ENCODE data around the gene MIEF1. TPM values are rescaled to one million over a fixed set of nuclear protein-coding genes. Genes with fewer than 3 reads are reported as not detected.

The MIEF1 gene
- total and polyA plus RNA-seq, 2 of the 8 experiments (the other 6 are each of a cell fraction or from before 2014, with no cell fraction given) = 16.8 to 32.7 TPM

DNA sequence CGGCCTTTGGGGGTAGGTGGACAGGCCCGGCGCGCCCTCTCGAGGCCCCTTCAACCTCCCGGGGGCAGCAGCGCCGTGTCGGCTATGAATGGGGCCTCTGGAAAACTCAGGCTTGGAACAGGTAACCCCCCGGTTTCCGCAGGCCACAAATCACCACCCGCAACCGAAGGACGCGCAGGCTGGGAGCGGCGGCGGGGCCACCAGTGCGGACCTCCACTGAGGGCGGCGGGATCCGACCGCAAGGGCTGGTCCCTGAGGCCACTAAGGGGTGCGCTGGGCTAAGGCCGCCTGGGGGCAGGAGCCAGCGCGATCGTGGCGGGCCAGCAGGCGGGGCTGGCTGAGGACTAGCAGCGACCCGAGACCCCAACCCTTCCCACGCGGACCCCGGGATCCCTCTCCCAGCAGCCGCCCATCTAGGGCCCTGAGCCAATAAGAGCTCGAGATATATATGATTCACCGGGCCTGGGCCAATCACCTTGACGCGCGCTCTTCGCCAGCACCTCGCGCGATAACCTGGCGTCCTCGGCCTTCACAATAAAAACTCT, 17.7 kb downstream of the MIEF1 start (continued):
- TF ChIP-seq POLR2AphosphoS5 (IDR thresholded peaks at IDR 0.05; ENCODE audit: low read depth, low read length) (peak; percentile 81; the same call in 1 of the 2 replicates), SP2 (IDR thresholded peaks at IDR 0.05; ENCODE audit: low read length) (peak; percentile 43; the same call in 1 of the 2 replicates), MAFK (IDR thresholded peaks at IDR 0.05; ENCODE audit: low read depth, low read length) (no peak), BRCA1 (IDR thresholded peaks at IDR 0.05; ENCODE audit: low read depth, low read length) (peak; percentile 86), KDM5A (IDR thresholded peaks at IDR 0.05; ENCODE audit: low read length) (peak; percentile 56; the same call in 1 of the 2 replicates), HDAC2 (IDR thresholded peaks at IDR 0.05; ENCODE audit: borderline replicate concordance in 1 of 2, low read depth in 2 of 2, low read length in 2 of 2) (peak in 1 of 2 experiments; percentile 63; a peak in 1 of 4 replicates), BACH1 (IDR thresholded peaks at IDR 0.05; ENCODE audit: low read length) (peak; percentile 68), RAD21 (IDR thresholded peaks at IDR 0.05 in 1 of 2, conservative IDR thresholded peaks at IDR 0.05 in 1 of 2; ENCODE audit: low read depth in 2 of 2, low read length in 2 of 2) (peak; percentile 12 to 36; a peak in 2 of 4 replicates), TAF1 (IDR thresholded peaks at IDR 0.05; ENCODE audit: low read depth, low read length) (peak; percentile 27), POLR2A (IDR thresholded peaks at IDR 0.05; ENCODE audit: control extremely low read depth in 1 of 2, low read depth in 2 of 2, low read length in 2 of 2) (peak; percentile 33 to 69), SP1 (IDR thresholded peaks at IDR 0.05; ENCODE audit: low read depth, low read length) (peak; percentile 85), ASH2L (IDR thresholded peaks at IDR 0.05; ENCODE audit: low read length) (no peak), TAF7 (optimal IDR thresholded peaks at IDR 0.05; ENCODE audit: borderline replicate concordance, low read depth, low read length) (peak; percentile 76), RBBP5 (IDR thresholded peaks at IDR 0.05; ENCODE audit: borderline replicate concordance, low read depth, low read length) (no peak; the same call in 1 of the 2 replicates)
- TF ChIP-seq, protein P1, sequence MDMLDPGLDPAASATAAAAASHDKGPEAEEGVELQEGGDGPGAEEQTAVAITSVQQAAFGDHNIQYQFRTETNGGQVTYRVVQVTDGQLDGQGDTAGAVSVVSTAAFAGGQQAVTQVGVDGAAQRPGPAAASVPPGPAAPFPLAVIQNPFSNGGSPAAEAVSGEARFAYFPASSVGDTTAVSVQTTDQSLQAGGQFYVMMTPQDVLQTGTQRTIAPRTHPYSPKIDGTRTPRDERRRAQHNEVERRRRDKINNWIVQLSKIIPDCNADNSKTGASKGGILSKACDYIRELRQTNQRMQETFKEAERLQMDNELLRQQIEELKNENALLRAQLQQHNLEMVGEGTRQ (IDR thresholded peaks at IDR 0.05; ENCODE audit: low read length) = no peak
